Astrocyte (in vitro differentiated cells and primary cell): ENCODE measurements around the gene ZBTB2. TPM values are rescaled to one million over a fixed set of nuclear protein-coding genes. Genes with fewer than 3 reads are reported as not detected.
"Not testable (repeated sequence)": the region's sequence is repeated elsewhere in the genome, so short reads cannot be mapped to it uniquely, and the experiment has no call there.

ENCODE experiments used
- DNase-seq: peaks from one replicate; pipeline ENCODE4 v3.0.0-alpha.2; 2010; ENCODE audit warnings: low read depth
- FAIRE-seq: peaks from 2 replicates; lab custom pipeline; 2011; peaks lifted over from hg19 to GRCh38; lab: Jason Lieb, UNC
- H2AFZ ChIP-seq: 2 replicates; pipeline ENCODE4 v1.6.0; 2012; ENCODE audit warnings: low read depth, low read length, inconsistent platforms
- H3K27ac ChIP-seq: 2 replicates; pipeline ENCODE4 v1.5.1; 2011; ENCODE audit warnings: low read depth, low read length, inconsistent platforms
- H3K27me3 ChIP-seq: 2 replicates; pipeline ENCODE4 v1.6.0; 2011; ENCODE audit warnings: low read length, inconsistent platforms; ENCODE audit not compliant: insufficient read depth
- H3K36me3 ChIP-seq: 2 replicates; pipeline ENCODE4 v1.5.1; 2011; ENCODE audit warnings: low read length, inconsistent platforms; ENCODE audit not compliant: insufficient read depth
- H3K4me1 ChIP-seq: 2 replicates; pipeline ENCODE4 v1.5.1; 2011; ENCODE audit warnings: low read length, inconsistent platforms; ENCODE audit not compliant: insufficient read depth
- H3K4me2 ChIP-seq: 2 replicates; pipeline ENCODE4 v1.6.0; 2012; ENCODE audit warnings: low read length, inconsistent platforms
- H3K4me3 ChIP-seq: 2 replicates; pipeline ENCODE4 v1.5.1; 2011; ENCODE audit warnings: low read depth, mild to moderate bottlenecking, low read length, inconsistent platforms; ENCODE audit not compliant: insufficient read depth
- H3K79me2 ChIP-seq: 2 replicates; pipeline ENCODE4 v1.6.0; 2012; ENCODE audit warnings: mild to moderate bottlenecking, low read length, inconsistent platforms; ENCODE audit not compliant: insufficient read depth
- H3K9ac ChIP-seq: 2 replicates; pipeline ENCODE4 v1.6.0; 2012; ENCODE audit warnings: mild to moderate bottlenecking, low read length, inconsistent platforms
- H3K9me3 ChIP-seq: 2 replicates; pipeline ENCODE4 v1.5.1; 2012; ENCODE audit warnings: low read depth, mild to moderate bottlenecking, low read length, inconsistent platforms; ENCODE audit not compliant: insufficient read depth
- H4K20me1 ChIP-seq: 2 replicates; pipeline ENCODE4 v1.6.0; 2012; ENCODE audit warnings: low read length, inconsistent platforms; ENCODE audit not compliant: insufficient read depth
- H3K27ac Mint-ChIP-seq: one replicate; pipeline ENCODE4 v1.8.0; 2021; ENCODE audit warnings: mild to moderate bottlenecking, mixed read lengths; ENCODE audit not compliant: unreplicated experiment
- H3K27me3 Mint-ChIP-seq: one replicate; pipeline ENCODE4 v1.8.0; 2021; ENCODE audit warnings: low read depth, mixed read lengths; ENCODE audit not compliant: unreplicated experiment
- H3K36me3 Mint-ChIP-seq: one replicate; pipeline ENCODE4 v1.8.0; 2021; ENCODE audit warnings: low read depth, mixed read lengths; ENCODE audit not compliant: unreplicated experiment
- H3K4me1 Mint-ChIP-seq: one replicate; pipeline ENCODE4 v1.8.0; 2021; ENCODE audit warnings: low read depth, mixed read lengths; ENCODE audit not compliant: unreplicated experiment
- H3K4me3 Mint-ChIP-seq: one replicate; pipeline ENCODE4 v1.8.0; 2021; ENCODE audit warnings: mild to moderate bottlenecking, moderate library complexity, mixed read lengths; ENCODE audit not compliant: unreplicated experiment
- H3K9me3 Mint-ChIP-seq: one replicate; pipeline ENCODE4 v1.8.0; 2021; ENCODE audit warnings: mild to moderate bottlenecking, mixed read lengths; ENCODE audit not compliant: unreplicated experiment
- EZH2 ChIP-seq: IDR thresholded peaks from 2 replicates; pipeline ENCODE4 v1.6.1; 2012; ENCODE audit warnings: mild to moderate bottlenecking, low read length, inconsistent platforms; ENCODE audit not compliant: insufficient read depth
- total RNA-seq: library from RNA; stranded (reverse); gene quantifications from 2 replicates; pipeline ENCODE4 v1.2.1, GENCODE V29; 2021
- TF ChIP-seq, protein P1 (sequence below): IDR thresholded peaks from 2 replicates; pipeline ENCODE4 v1.5.1; 2011; ENCODE audit warnings: low read depth, mild to moderate bottlenecking, inconsistent platforms, low read length, moderate library complexity; ENCODE audit not compliant: insufficient read depth

The ZBTB2 gene
- total RNA-seq, 1 donor from 2014 or later, result 20.8 TPM

DNA sequence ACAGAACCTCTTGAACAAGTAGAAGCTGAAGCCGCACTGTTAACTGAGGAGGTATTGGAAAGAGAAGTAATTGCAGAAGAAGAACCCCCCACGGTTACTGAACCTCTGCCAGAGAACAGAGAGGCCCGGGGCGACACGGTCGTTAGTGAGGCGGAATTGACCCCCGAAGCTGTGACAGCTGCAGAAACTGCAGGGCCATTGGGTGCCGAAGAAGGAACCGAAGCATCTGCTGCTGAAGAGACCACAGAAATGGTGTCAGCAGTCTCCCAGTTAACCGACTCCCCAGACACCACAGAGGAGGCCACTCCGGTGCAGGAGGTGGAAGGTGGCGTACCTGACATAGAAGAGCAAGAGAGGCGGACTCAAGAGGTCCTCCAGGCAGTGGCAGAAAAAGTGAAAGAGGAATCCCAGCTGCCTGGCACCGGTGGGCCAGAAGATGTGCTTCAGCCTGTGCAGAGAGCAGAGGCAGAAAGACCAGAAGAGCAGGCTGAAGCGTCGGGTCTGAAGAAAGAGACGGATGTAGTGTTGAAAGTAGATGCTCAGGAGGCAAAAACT, 40.1 kb downstream of the ZBTB2 start:
- DNase-seq (no peak), FAIRE-seq (no peak)
- Mint-ChIP-seq H3K4me3 (no peak overlapping the region), H3K36me3 (peaks cover 5% of the 10 kb centered on the region), H3K4me1 (no peaks in the 10 kb centered on the region), H3K9me3 (peaks cover 2% of the 10 kb centered on the region), H3K27ac (no peak overlapping the region), H3K27me3 (no peaks in the 10 kb centered on the region)
- Histone ChIP-seq H3K79me2 (peaks cover 78% of the 10 kb centered on the region), H3K4me1 (no peaks in the 10 kb centered on the region), H3K4me3 (no peak overlapping the region), H4K20me1 (peaks cover 74% of the 10 kb centered on the region), H3K9me3 (no peaks in the 10 kb centered on the region), H3K9ac (no peak overlapping the region), H3K36me3 (peaks cover 57% of the 10 kb centered on the region), H3K27me3 (no peaks in the 10 kb centered on the region), H3K27ac (no peak overlapping the region), H3K4me2 (no peak overlapping the region), H2AFZ (no peak overlapping the region)
- TF ChIP-seq EZH2, result no peak
- TF ChIP-seq, protein P1, sequence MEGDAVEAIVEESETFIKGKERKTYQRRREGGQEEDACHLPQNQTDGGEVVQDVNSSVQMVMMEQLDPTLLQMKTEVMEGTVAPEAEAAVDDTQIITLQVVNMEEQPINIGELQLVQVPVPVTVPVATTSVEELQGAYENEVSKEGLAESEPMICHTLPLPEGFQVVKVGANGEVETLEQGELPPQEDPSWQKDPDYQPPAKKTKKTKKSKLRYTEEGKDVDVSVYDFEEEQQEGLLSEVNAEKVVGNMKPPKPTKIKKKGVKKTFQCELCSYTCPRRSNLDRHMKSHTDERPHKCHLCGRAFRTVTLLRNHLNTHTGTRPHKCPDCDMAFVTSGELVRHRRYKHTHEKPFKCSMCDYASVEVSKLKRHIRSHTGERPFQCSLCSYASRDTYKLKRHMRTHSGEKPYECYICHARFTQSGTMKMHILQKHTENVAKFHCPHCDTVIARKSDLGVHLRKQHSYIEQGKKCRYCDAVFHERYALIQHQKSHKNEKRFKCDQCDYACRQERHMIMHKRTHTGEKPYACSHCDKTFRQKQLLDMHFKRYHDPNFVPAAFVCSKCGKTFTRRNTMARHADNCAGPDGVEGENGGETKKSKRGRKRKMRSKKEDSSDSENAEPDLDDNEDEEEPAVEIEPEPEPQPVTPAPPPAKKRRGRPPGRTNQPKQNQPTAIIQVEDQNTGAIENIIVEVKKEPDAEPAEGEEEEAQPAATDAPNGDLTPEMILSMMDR, result no peak

DNA sequence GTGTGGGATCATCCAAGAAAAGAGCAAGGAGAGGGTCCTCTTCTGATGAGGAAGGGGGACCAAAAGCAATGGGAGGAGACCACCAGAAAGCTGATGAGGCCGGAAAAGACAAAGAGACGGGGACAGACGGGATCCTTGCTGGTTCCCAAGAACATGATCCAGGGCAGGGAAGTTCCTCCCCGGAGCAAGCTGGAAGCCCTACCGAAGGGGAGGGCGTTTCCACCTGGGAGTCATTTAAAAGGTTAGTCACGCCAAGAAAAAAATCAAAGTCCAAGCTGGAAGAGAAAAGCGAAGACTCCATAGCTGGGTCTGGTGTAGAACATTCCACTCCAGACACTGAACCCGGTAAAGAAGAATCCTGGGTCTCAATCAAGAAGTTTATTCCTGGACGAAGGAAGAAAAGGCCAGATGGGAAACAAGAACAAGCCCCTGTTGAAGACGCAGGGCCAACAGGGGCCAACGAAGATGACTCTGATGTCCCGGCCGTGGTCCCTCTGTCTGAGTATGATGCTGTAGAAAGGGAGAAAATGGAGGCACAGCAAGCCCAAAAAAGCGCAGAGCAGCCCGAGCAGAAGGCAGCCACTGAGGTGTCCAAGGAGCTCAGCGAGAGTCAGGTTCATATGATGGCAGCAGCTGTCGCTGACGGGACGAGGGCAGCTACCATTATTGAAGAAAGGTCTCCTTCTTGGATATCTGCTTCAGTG, 40.8 kb downstream of the ZBTB2 start:
- Histone ChIP-seq H3K27ac (no peak overlapping the region), H3K9me3 (no peaks in the 10 kb centered on the region), H3K79me2 (peaks cover 85% of the 10 kb centered on the region), H3K4me2 (no peak overlapping the region), H2AFZ (no peak overlapping the region), H3K4me3 (no peak overlapping the region), H3K27me3 (no peaks in the 10 kb centered on the region), H4K20me1 (peaks cover 80% of the 10 kb centered on the region), H3K9ac (no peak overlapping the region), H3K36me3 (peaks cover 51% of the 10 kb centered on the region), H3K4me1 (no peaks in the 10 kb centered on the region)
- H3K4me3 Mint-ChIP-seq, result no peak overlapping the region
- H3K27me3 Mint-ChIP-seq, result no peaks in the 10 kb centered on the region
- TF ChIP-seq EZH2, result no peak
- TF ChIP-seq, protein P1, result no peak
- H3K27ac Mint-ChIP-seq, result no peak overlapping the region
- no peaks in the 10 kb centered on the region for H3K4me1 Mint-ChIP-seq
- DNase-seq (no peak), FAIRE-seq (no peak)
- H3K9me3 Mint-ChIP-seq, result peaks cover 2% of the 10 kb centered on the region
- peaks cover 5% of the 10 kb centered on the region for H3K36me3 Mint-ChIP-seq

DNA sequence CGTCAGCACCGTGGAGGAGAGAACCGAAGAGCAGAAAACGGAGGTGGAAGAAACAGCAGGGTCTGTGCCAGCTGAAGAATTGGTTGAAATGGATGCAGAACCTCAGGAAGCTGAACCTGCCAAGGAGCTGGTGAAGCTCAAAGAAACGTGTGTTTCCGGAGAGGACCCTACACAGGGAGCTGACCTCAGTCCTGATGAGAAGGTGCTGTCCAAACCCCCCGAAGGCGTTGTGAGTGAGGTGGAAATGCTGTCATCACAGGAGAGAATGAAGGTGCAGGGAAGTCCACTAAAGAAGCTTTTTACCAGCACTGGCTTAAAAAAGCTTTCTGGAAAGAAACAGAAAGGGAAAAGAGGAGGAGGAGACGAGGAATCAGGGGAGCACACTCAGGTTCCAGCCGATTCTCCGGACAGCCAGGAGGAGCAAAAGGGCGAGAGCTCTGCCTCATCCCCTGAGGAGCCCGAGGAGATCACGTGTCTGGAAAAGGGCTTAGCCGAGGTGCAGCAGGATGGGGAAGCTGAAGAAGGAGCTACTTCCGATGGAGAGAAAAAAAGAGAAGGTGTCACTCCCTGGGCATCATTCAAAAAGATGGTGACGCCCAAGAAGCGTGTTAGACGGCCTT, 41.6 kb downstream of the ZBTB2 start:
- DNase-seq (no peak), FAIRE-seq (no peak)
- Histone ChIP-seq H4K20me1 (peaks cover 81% of the 10 kb centered on the region), H2AFZ (no peak overlapping the region), H3K4me3 (no peak overlapping the region), H3K36me3 (peaks cover 48% of the 10 kb centered on the region), H3K27me3 (no peaks in the 10 kb centered on the region), H3K9me3 (no peaks in the 10 kb centered on the region), H3K4me1 (no peaks in the 10 kb centered on the region), H3K27ac (no peak overlapping the region), H3K9ac (no peak overlapping the region), H3K79me2 (peaks cover 90% of the 10 kb centered on the region), H3K4me2 (no peak overlapping the region)
- Mint-ChIP-seq H3K4me3 (no peak overlapping the region), H3K9me3 (no peaks in the 10 kb centered on the region), H3K27me3 (no peaks in the 10 kb centered on the region), H3K27ac (no peak overlapping the region), H3K4me1 (no peaks in the 10 kb centered on the region), H3K36me3 (peaks cover 5% of the 10 kb centered on the region)
- TF ChIP-seq, protein P1, result no peak
- TF ChIP-seq EZH2, result no peak

DNA sequence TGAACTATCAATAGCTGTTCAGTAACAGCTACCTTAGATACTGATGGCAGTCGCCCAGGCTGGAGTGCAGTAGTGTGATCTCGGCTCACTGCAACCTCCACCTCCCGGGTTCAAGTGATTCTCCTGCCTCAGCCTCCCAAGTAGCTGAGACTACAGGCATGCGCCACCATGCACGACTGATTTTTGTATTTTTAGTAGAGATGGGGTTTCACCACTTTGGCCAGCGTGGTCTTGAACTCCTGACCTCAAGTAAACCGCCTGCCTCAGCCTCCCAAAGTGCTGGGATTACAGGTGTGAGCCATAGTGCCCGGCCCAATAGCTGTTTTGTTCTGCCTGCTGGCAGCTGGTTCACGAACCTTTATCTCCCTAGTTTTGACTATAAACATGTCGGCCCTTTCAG, 48.6 kb downstream of the ZBTB2 start:
- not testable (repeated sequence) for H3K36me3 Mint-ChIP-seq, H3K4me3 ChIP-seq, H3K4me1 ChIP-seq, H3K27ac ChIP-seq, H3K4me1 Mint-ChIP-seq, H3K9ac ChIP-seq, FAIRE-seq, DNase-seq, H3K9me3 ChIP-seq, H3K9me3 Mint-ChIP-seq, H2AFZ ChIP-seq, H3K4me3 Mint-ChIP-seq, H3K4me2 ChIP-seq, H3K27me3 Mint-ChIP-seq, H3K27ac Mint-ChIP-seq, H3K27me3 ChIP-seq
- H3K36me3 ChIP-seq, result peaks cover 19% of the 10 kb centered on the region
- peaks cover 99% of the 10 kb centered on the region for H3K79me2 ChIP-seq
- peaks cover 73% of the 10 kb centered on the region for H4K20me1 ChIP-seq
